OCI-LY3 (cell line): ENCODE data around the gene L2HGDH.
"Not testable (repeated sequence)": the region's sequence is repeated elsewhere in the genome, so short reads cannot be mapped to it uniquely, and the experiment has no call there.

Source experiments
- H2AFZ ChIP-seq: fragments of 200-600, 300-600 bp; shearing (Covaris generic); 2 replicates; pipeline ENCODE4 v1.6.0; 2014; ENCODE audit warnings: antibody characterized with exemption, low read depth, low read length
- H3K27ac ChIP-seq: fragments of 200-600, 300-600 bp; sonication (generic); 2 replicates; pipeline ENCODE4 v1.5.1; 2014; ENCODE audit warnings: mild to moderate bottlenecking, low read length, moderate library complexity, mixed read lengths
- H3K27me3 ChIP-seq: fragments of 200-600, 300-600 bp; sonication (generic); 2 replicates; pipeline ENCODE4 v1.6.1; 2014; ENCODE audit warnings: low read depth, low read length, mixed read lengths
- H3K36me3 ChIP-seq: fragments of 200-600, 300-600 bp; sonication (generic); replicated peaks from 2 replicates; pipeline ENCODE3; 2014; ENCODE audit warnings: low read depth, low read length, mixed read lengths
- H3K4me1 ChIP-seq: fragments of 300-600, 200-600 bp; sonication (generic); 2 replicates; pipeline ENCODE4 v1.6.1; 2014; ENCODE audit warnings: low read length, mixed read lengths
- H3K4me2 ChIP-seq: fragments of 200-600, 300-600 bp; sonication (generic); 2 replicates; pipeline ENCODE4 v1.6.1; 2014; ENCODE audit warnings: low read length, mixed read lengths
- H3K4me3 ChIP-seq: fragments of 300-600, 200-600 bp; sonication (generic); 2 replicates; pipeline ENCODE4 v1.5.1; 2014; ENCODE audit warnings: antibody characterized with exemption, mild to moderate bottlenecking, low read length, moderate library complexity
- H3K79me2 ChIP-seq: fragments of 300-600, 200-600 bp; shearing (Covaris generic); 2 replicates; pipeline ENCODE4 v1.6.1; 2014; ENCODE audit warnings: mild to moderate bottlenecking, low read length, mixed read lengths
- H3K9ac ChIP-seq: fragments of 300-600, 200-600 bp; shearing (Covaris generic); 2 replicates; pipeline ENCODE4 v1.6.0; 2014; ENCODE audit warnings: mild to moderate bottlenecking, low read length, moderate library complexity
- H3K9me3 ChIP-seq: fragments of 200-600, 300-600 bp; shearing (Covaris generic); 2 replicates; pipeline ENCODE4 v1.6.1; 2014; ENCODE audit warnings: low read length, mixed read lengths; ENCODE audit not compliant: insufficient read depth
- H4K20me1 ChIP-seq: fragments of 200-600, 300-600 bp; sonication (generic); 2 replicates; pipeline ENCODE4 v1.6.1; 2016; ENCODE audit warnings: low read length, mixed read lengths; ENCODE audit not compliant: insufficient read depth
- EZH2phosphoT487 ChIP-seq: fragments of 200-600 bp; shearing (Covaris generic); IDR thresholded peaks from 2 replicates; pipeline ENCODE4 v1.6.1; 2018; ENCODE audit warnings: antibody characterized with exemption, mixed run types, low read depth
- TF ChIP-seq, protein P1 (sequence below): fragments of 200-600, 300-600 bp; sonication (generic); IDR thresholded peaks from 2 replicates; pipeline ENCODE4 v1.5.1; 2014; ENCODE audit warnings: antibody characterized with exemption, low read length, low read depth

The L2HGDH gene

GRCh38 chr14:50320283-50320682, 8.3 kb upstream of the L2HGDH start:
- no peak overlapping the region for H2AFZ ChIP-seq
- H3K27ac ChIP-seq = peak overlapping the region; percentile 29; the same call in 1 of the 2 replicates
- H3K4me3 ChIP-seq = 0 out of 2 replicates have a peak overlapping the region, but pooled peaks have one; percentile 10
- H4K20me1 ChIP-seq = 0 out of 2 replicates have a peak, but pooled peaks cover 4% of the 10 kb centered on the region
- H3K27me3 ChIP-seq = no peaks in the 10 kb centered on the region
- H3K9ac ChIP-seq = peak overlapping the region; percentile 17; the same call in 1 of the 2 replicates
- peaks cover 18% of the 10 kb centered on the region for H3K4me1 ChIP-seq
- no peaks in the 10 kb centered on the region for H3K79me2 ChIP-seq
- H3K36me3 ChIP-seq = peaks cover 7% of the 10 kb centered on the region
- peak overlapping the region; percentile 60 for H3K4me2 ChIP-seq
- no peaks in the 10 kb centered on the region for H3K9me3 ChIP-seq
- TF ChIP-seq, protein P1, sequence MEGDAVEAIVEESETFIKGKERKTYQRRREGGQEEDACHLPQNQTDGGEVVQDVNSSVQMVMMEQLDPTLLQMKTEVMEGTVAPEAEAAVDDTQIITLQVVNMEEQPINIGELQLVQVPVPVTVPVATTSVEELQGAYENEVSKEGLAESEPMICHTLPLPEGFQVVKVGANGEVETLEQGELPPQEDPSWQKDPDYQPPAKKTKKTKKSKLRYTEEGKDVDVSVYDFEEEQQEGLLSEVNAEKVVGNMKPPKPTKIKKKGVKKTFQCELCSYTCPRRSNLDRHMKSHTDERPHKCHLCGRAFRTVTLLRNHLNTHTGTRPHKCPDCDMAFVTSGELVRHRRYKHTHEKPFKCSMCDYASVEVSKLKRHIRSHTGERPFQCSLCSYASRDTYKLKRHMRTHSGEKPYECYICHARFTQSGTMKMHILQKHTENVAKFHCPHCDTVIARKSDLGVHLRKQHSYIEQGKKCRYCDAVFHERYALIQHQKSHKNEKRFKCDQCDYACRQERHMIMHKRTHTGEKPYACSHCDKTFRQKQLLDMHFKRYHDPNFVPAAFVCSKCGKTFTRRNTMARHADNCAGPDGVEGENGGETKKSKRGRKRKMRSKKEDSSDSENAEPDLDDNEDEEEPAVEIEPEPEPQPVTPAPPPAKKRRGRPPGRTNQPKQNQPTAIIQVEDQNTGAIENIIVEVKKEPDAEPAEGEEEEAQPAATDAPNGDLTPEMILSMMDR = no peak
- no peak for TF ChIP-seq EZH2phosphoT487

- no peaks in the 10 kb centered on the region for H3K27me3 ChIP-seq
- H3K9ac ChIP-seq = no peak overlapping the region
- H3K79me2 ChIP-seq = no peaks in the 10 kb centered on the region
- peaks cover 7% of the 10 kb centered on the region for H3K36me3 ChIP-seq
- peaks cover 18% of the 10 kb centered on the region for H3K4me1 ChIP-seq
- 0 out of 2 replicates have a peak, but pooled peaks cover 4% of the 10 kb centered on the region for H4K20me1 ChIP-seq
- TF ChIP-seq EZH2phosphoT487 = no peak
- TF ChIP-seq, protein P1 = no peak
- H3K4me3 ChIP-seq = no peak overlapping the region
- no peak overlapping the region for H3K4me2 ChIP-seq
- no peak overlapping the region for H3K27ac ChIP-seq
- no peak overlapping the region for H2AFZ ChIP-seq
- no peaks in the 10 kb centered on the region for H3K9me3 ChIP-seq
Observed at GRCh38 chr14:50319721-50320120, 7.7 kb upstream of the L2HGDH start.

GRCh38 chr14:50319293-50319692, 7.3 kb upstream of the L2HGDH start:
- Histone ChIP-seq H4K20me1 (0 out of 2 replicates have a peak, but pooled peaks cover 4% of the 10 kb centered on the region), H3K27me3 (no peaks in the 10 kb centered on the region), H2AFZ (no peak overlapping the region), H3K79me2 (no peaks in the 10 kb centered on the region), H3K27ac (no peak overlapping the region), H3K36me3 (peaks cover 9% of the 10 kb centered on the region), H3K4me3 (no peak overlapping the region), H3K9me3 (no peaks in the 10 kb centered on the region), H3K4me2 (no peak overlapping the region), H3K4me1 (peaks cover 18% of the 10 kb centered on the region), H3K9ac (no peak overlapping the region)
- TF ChIP-seq, protein P1 = no peak
- TF ChIP-seq EZH2phosphoT487 = no peak

- Histone ChIP-seq H3K4me2 (no peak overlapping the region), H3K9me3 (no peaks in the 10 kb centered on the region), H3K79me2 (peaks cover 6% of the 10 kb centered on the region), H3K4me1 (peaks cover 23% of the 10 kb centered on the region), H2AFZ (no peak overlapping the region), H3K27me3 (no peaks in the 10 kb centered on the region), H3K4me3 (no peak overlapping the region), H3K9ac (no peak overlapping the region), H3K27ac (no peak overlapping the region), H3K36me3 (peaks cover 14% of the 10 kb centered on the region), H4K20me1 (0 out of 2 replicates have a peak, but pooled peaks cover 4% of the 10 kb centered on the region)
- TF ChIP-seq, protein P1 = peak; percentile 62
- no peak for TF ChIP-seq EZH2phosphoT487
Observed at GRCh38 chr14:50318031-50318626, 6.1 kb upstream of the L2HGDH start.

DNA sequence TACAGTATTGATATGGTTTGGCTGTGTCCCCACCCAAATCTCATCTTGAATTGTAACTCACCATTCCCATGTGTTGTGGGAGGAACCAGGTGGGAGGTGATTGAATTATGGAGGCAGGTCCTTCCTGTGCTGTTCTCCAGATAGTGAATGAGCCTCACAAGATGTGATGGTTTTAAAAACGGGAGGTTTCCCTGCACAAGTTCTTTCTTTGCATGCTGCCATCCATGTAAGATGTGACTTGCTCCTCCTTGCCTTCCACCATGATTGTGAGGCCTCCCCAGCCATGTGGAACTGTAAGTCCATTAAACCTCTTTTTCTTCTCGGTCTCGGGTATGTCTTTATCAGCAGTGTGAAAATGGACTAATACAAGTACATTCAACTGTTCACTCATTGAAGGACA, 2.1 kb upstream of the L2HGDH start:
- H3K36me3 ChIP-seq = peaks cover 11% of the 10 kb centered on the region
- not testable (repeated sequence) for H3K27me3 ChIP-seq, H2AFZ ChIP-seq, H3K27ac ChIP-seq, H4K20me1 ChIP-seq, H3K9ac ChIP-seq, H3K4me3 ChIP-seq, H3K4me2 ChIP-seq, H3K9me3 ChIP-seq
- H3K4me1 ChIP-seq = peaks cover 11% of the 10 kb centered on the region
- peaks cover 24% of the 10 kb centered on the region for H3K79me2 ChIP-seq
